ENCODE measurements around the gene SSBP3. TPM values are rescaled to one million over a fixed set of nuclear protein-coding genes. Genes with fewer than 3 reads are reported as not detected.

Gene SSBP3
- total and polyA plus RNA-seq, 4 donors, result 7.7 to 24.7 (median 17.3) TPM

DNA sequence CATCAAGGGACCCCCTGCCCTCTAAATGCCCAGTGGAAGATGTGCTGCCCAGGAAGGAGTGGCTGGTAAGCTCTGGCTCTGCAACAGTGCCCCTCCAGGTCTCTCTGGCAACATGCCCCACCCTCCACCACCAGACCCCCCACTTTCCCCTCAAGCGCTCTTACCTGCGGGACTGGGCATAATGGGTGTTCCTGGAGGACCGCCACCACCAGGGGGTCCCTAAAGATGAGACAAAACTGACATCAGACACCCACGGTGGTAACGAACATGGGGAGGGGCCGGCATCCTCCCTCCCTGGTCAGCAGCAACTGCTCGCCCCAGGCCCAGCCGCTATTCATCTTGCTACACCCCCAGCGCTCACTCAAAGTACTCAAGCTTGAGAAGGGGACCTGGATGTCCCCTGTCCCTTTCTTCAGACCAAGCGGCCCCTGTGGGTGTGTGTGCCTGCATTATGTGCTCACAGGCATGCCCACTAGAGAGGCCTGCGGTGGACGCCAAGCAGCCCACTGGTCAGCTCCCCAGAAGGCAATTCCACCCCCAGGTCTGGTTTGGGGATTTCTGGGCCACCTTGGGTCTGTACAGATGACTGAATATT, 165.4 kb downstream of the SSBP3 start:
- Histone ChIP-seq H3K4me1 (ENCODE audit: control insufficient read depth in 4 of 4, insufficient read depth in 4 of 4, low read length in 3 of 4) (no peaks in the 10 kb centered on the region), H3K27ac (ENCODE audit: low read depth in 1 of 2, low read length in 2 of 2) (no peak overlapping the region), H3K9me3 (ENCODE audit: control insufficient read depth in 4 of 4, low read length in 3 of 4) (no peaks in the 10 kb centered on the region), H3K27me3 (ENCODE audit: control insufficient read depth in 4 of 4, insufficient read depth in 4 of 4, low read length in 3 of 4) (no peaks in the 10 kb centered on the region), H3K4me3 (ENCODE audit: low read depth in 1 of 3, low read length in 3 of 3) (no peak overlapping the region), H3K36me3 (ENCODE audit: control insufficient read depth in 4 of 4, insufficient read depth in 3 of 4, low read depth in 1 of 4, low read length in 3 of 4) (peaks cover 9 to 45% (median 20%) of the 10 kb centered on the region in 4 donors), H3K9ac (ENCODE audit: low read depth in 1 of 2, low read length in 2 of 2) (no peak overlapping the region)
- WGBS, result 97% methylated on average over 12 of the region's 12 CpGs
- TF ChIP-seq JUND (IDR thresholded peaks at IDR 0.05) (no peak), FOXA2 (IDR thresholded peaks at IDR 0.05) (no peak)
- no peak for DNase-seq (ENCODE audit: low spot score)

DNA sequence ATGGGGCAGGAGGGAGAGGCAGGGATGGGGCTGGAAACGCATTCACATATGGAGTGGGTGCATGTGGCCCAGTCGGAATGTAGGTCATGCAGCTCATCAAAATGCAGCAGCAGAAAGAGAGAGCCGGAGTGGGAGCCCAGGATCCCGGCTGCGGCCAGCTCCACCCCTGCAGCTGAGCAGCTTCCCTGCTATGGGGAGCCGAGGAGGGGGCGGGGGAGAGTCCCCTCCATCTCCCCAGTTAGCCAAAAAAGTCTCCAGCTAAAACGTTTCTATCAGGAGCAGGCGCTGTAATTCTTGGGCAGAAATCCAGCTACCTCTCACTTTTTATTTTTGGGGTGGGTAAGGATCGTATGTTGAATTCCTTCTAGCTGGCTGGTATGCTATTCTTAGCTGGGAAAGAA, 166.6 kb downstream of the SSBP3 start:
- Histone ChIP-seq H3K4me3 (ENCODE audit: low read depth in 1 of 3, low read length in 3 of 3) (no peak overlapping the region), H3K27me3 (ENCODE audit: control insufficient read depth in 4 of 4, insufficient read depth in 4 of 4, low read length in 3 of 4) (no peaks in the 10 kb centered on the region), H3K36me3 (ENCODE audit: control insufficient read depth in 4 of 4, insufficient read depth in 3 of 4, low read depth in 1 of 4, low read length in 3 of 4) (peaks cover 9 to 45% (median 23%) of the 10 kb centered on the region in 4 donors), H3K27ac (ENCODE audit: low read depth in 1 of 2, low read length in 2 of 2) (no peak overlapping the region), H3K4me1 (ENCODE audit: control insufficient read depth in 4 of 4, insufficient read depth in 4 of 4, low read length in 3 of 4) (no peaks in the 10 kb centered on the region), H3K9me3 (ENCODE audit: control insufficient read depth in 4 of 4, low read length in 3 of 4) (no peaks in the 10 kb centered on the region), H3K9ac (ENCODE audit: low read depth in 1 of 2, low read length in 2 of 2) (no peak overlapping the region)
- no peak for DNase-seq (ENCODE audit: low spot score)
- WGBS, result 91% methylated on average over 10 of the region's 10 CpGs
- TF ChIP-seq TAF1 (conservative IDR thresholded peaks at IDR 0.05) (no peak), NR2F2 (IDR thresholded peaks at IDR 0.05) (no peak), YY1 (IDR thresholded peaks at IDR 0.05) (no peak), HNF4G (IDR thresholded peaks at IDR 0.05) (no peak), SP1 (IDR thresholded peaks at IDR 0.05) (no peak), RXRA (IDR thresholded peaks at IDR 0.05) (no peak), FOXA2 (IDR thresholded peaks at IDR 0.05) (no peak), RAD21 (IDR thresholded peaks at IDR 0.05) (no peak), HNF4A (conservative IDR thresholded peaks at IDR 0.05) (no peak), GABPA (IDR thresholded peaks at IDR 0.05 in 1 of 2, conservative IDR thresholded peaks at IDR 0.05 in 1 of 2) (no peak), EGR1 (IDR thresholded peaks at IDR 0.05; ENCODE audit: low read depth in 2 of 2) (no peak)
- TF ChIP-seq, protein P1, sequence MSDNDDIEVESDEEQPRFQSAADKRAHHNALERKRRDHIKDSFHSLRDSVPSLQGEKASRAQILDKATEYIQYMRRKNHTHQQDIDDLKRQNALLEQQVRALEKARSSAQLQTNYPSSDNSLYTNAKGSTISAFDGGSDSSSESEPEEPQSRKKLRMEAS (IDR thresholded peaks at IDR 0.05), result no peak
- TF ChIP-seq, protein P2, sequence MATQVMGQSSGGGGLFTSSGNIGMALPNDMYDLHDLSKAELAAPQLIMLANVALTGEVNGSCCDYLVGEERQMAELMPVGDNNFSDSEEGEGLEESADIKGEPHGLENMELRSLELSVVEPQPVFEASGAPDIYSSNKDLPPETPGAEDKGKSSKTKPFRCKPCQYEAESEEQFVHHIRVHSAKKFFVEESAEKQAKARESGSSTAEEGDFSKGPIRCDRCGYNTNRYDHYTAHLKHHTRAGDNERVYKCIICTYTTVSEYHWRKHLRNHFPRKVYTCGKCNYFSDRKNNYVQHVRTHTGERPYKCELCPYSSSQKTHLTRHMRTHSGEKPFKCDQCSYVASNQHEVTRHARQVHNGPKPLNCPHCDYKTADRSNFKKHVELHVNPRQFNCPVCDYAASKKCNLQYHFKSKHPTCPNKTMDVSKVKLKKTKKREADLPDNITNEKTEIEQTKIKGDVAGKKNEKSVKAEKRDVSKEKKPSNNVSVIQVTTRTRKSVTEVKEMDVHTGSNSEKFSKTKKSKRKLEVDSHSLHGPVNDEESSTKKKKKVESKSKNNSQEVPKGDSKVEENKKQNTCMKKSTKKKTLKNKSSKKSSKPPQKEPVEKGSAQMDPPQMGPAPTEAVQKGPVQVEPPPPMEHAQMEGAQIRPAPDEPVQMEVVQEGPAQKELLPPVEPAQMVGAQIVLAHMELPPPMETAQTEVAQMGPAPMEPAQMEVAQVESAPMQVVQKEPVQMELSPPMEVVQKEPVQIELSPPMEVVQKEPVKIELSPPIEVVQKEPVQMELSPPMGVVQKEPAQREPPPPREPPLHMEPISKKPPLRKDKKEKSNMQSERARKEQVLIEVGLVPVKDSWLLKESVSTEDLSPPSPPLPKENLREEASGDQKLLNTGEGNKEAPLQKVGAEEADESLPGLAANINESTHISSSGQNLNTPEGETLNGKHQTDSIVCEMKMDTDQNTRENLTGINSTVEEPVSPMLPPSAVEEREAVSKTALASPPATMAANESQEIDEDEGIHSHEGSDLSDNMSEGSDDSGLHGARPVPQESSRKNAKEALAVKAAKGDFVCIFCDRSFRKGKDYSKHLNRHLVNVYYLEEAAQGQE (IDR thresholded peaks at IDR 0.05), result no peak
- TF ChIP-seq, protein P3, sequence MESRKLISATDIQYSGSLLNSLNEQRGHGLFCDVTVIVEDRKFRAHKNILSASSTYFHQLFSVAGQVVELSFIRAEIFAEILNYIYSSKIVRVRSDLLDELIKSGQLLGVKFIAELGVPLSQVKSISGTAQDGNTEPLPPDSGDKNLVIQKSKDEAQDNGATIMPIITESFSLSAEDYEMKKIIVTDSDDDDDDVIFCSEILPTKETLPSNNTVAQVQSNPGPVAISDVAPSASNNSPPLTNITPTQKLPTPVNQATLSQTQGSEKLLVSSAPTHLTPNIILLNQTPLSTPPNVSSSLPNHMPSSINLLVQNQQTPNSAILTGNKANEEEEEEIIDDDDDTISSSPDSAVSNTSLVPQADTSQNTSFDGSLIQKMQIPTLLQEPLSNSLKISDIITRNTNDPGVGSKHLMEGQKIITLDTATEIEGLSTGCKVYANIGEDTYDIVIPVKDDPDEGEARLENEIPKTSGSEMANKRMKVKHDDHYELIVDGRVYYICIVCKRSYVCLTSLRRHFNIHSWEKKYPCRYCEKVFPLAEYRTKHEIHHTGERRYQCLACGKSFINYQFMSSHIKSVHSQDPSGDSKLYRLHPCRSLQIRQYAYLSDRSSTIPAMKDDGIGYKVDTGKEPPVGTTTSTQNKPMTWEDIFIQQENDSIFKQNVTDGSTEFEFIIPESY (IDR thresholded peaks at IDR 0.05), result no peak
- TF ChIP-seq, protein P4, sequence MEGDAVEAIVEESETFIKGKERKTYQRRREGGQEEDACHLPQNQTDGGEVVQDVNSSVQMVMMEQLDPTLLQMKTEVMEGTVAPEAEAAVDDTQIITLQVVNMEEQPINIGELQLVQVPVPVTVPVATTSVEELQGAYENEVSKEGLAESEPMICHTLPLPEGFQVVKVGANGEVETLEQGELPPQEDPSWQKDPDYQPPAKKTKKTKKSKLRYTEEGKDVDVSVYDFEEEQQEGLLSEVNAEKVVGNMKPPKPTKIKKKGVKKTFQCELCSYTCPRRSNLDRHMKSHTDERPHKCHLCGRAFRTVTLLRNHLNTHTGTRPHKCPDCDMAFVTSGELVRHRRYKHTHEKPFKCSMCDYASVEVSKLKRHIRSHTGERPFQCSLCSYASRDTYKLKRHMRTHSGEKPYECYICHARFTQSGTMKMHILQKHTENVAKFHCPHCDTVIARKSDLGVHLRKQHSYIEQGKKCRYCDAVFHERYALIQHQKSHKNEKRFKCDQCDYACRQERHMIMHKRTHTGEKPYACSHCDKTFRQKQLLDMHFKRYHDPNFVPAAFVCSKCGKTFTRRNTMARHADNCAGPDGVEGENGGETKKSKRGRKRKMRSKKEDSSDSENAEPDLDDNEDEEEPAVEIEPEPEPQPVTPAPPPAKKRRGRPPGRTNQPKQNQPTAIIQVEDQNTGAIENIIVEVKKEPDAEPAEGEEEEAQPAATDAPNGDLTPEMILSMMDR (IDR thresholded peaks at IDR 0.05; ENCODE audit: low read depth, low read length, missing input control), result no peak

All from liver (tissue), 9 donors.